Heart left ventricle (tissue), 13 donors: Measurements from ENCODE around the gene C5orf15.

Source experiments
- CTCF ChIP-seq, 12 donors: fragments of 200-600 bp; sonication (generic) in 4 of 12; IDR thresholded peaks; one replicate each; pipeline versions ENCODE4 v1.5.0 to v1.8.0; 2018 to 2022; ENCODE audit warnings: antibody characterized with exemption in 12 of 12, mild to moderate bottlenecking in 5 of 12
- POLR2A ChIP-seq, 2 donors: fragments of 450-650 bp; IDR thresholded peaks; one replicate each; pipeline ENCODE4 v1.6.1; 2017; ENCODE audit warnings: antibody characterized with exemption in 2 of 2, mild to moderate bottlenecking in 2 of 2, moderate library complexity in 2 of 2
- donor health status: ischemic (EF 13 %, LVEDD 7.1; RV severe dilation, severe dysfunction).
- donor health status: DM: no; HTN: yes; CAD: no.
- donor health status: DM: no; HTN: no; CAD: no.
- donor health status: ischemic (EF 25% LVEDD 6.9; RV normal size, moderate dysfunction).
- donor health status: ischemic (EF 25% LVEDD 5.7; RV mildly dilated, moderate dysfunction).
- donor health status: ischemic (EF 35%, LVEDD 5.7; RV mildly dilated, moderate dysfunction).
- donor health status: nonischemic (EF 11% LVEDD 7.7; RV severe dilation, severe dysfunction).
- donor health status: DM: yes; HTN: yes; CAD: no.
- donor health status: PGD.
- donor health status: ischemic (EF 29% LVEDD 5.4; RV normal size, mild dysfunction).
- donor health status: nonischemic (EF 23%, LVEDD 6.1; RV moderate dilation, normal function).

DNA sequence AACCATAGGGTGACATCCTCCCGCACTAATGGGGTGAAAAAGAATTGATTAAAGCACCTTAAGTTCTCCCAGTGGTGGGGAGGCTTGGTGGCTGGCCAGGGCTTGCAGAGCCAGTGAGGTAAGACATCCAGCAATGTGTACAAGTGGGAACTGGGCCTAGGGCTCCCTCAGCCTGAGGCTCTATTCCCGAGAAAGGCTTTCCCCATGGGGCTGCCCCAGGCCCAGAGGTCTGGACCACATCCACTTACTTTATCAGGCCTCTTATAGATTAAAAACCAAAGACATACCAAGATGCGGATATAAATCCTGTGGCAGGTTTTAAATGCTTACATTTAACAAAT is 35.3 kb downstream of the C5orf15 start:
- no peak for TF ChIP-seq POLR2A (IDR thresholded peaks at IDR 0.05)
- TF ChIP-seq CTCF (IDR thresholded peaks at IDR 0.05) = no peak
